ENCODE data around the gene EPHA3. TPM values are rescaled to one million over a fixed set of nuclear protein-coding genes. Genes with fewer than 3 reads are reported as not detected.

EPHA3 gene
- total RNA-seq, 1 experiment from 2014 or later: 21.5 TPM

DNA sequence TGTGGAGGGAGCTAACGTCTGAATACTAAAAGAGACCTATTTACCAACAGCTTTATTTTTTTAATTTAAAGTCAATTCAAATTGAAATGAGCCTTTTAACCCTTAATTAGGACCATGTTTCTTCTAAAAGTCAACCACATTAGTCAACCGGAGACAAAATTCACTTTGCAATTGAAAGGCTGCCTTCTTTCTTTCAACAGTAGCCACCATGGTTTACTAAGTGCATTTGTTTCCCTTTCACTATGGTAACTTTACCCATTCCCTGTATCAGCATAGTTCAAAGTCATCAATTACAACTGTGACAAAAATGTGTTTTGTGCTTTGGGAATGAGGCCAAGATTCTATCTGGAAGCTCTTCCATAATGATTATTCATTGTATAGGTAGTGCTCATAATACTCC is 225.4 kb downstream of the EPHA3 start:
- no peaks in the 10 kb centered on the region for H3K27me3 ChIP-seq (replicated peaks; ENCODE audit: insufficient read depth, low read depth, low read length, poor library complexity)
- CTCF ChIA-PET: no interaction called here
- no peak overlapping the region for H3K4me3 ChIP-seq (ENCODE audit: low read depth, low read length, poor library complexity, severe bottlenecking)
- H3K27ac ChIP-seq (ENCODE audit: low read depth, low read length, poor library complexity, severe bottlenecking): no peak overlapping the region
- BruUV-seq (replicated peaks): no TSS peak
- no peaks in the 10 kb centered on the region for H3K9me3 ChIP-seq (ENCODE audit: low read depth, low read length, poor library complexity, severe bottlenecking)
- peak; percentile 39 for DNase-seq (ENCODE audit: low spot score)
- peaks cover 19% of the 10 kb centered on the region for H3K4me1 ChIP-seq (ENCODE audit: insufficient read depth, low read length, poor library complexity, severe bottlenecking)
- POLR2A ChIA-PET (ENCODE audit: low non-redundant PET): interaction anchor here (0.6 kb wide), 1 partner anchor 28 kb away, joined by 3 read pairs; no protein-coding TSS in a partner anchor
- intact Hi-C loops (cut with micrococcal nuclease; ENCODE audit: unreplicated experiment): no loop called here
- TF ChIP-seq, protein P1, sequence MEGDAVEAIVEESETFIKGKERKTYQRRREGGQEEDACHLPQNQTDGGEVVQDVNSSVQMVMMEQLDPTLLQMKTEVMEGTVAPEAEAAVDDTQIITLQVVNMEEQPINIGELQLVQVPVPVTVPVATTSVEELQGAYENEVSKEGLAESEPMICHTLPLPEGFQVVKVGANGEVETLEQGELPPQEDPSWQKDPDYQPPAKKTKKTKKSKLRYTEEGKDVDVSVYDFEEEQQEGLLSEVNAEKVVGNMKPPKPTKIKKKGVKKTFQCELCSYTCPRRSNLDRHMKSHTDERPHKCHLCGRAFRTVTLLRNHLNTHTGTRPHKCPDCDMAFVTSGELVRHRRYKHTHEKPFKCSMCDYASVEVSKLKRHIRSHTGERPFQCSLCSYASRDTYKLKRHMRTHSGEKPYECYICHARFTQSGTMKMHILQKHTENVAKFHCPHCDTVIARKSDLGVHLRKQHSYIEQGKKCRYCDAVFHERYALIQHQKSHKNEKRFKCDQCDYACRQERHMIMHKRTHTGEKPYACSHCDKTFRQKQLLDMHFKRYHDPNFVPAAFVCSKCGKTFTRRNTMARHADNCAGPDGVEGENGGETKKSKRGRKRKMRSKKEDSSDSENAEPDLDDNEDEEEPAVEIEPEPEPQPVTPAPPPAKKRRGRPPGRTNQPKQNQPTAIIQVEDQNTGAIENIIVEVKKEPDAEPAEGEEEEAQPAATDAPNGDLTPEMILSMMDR (conservative IDR thresholded peaks at IDR 0.05; ENCODE audit: low read depth, low read length): no peak
- no peak for TF ChIP-seq EZH2 (IDR thresholded peaks at IDR 0.05; ENCODE audit: borderline replicate concordance, low read depth, low read length, poor library complexity, severe bottlenecking)
- no peaks in the 10 kb centered on the region for H3K36me3 ChIP-seq (ENCODE audit: insufficient read depth, low read length, poor library complexity, severe bottlenecking)

DNA sequence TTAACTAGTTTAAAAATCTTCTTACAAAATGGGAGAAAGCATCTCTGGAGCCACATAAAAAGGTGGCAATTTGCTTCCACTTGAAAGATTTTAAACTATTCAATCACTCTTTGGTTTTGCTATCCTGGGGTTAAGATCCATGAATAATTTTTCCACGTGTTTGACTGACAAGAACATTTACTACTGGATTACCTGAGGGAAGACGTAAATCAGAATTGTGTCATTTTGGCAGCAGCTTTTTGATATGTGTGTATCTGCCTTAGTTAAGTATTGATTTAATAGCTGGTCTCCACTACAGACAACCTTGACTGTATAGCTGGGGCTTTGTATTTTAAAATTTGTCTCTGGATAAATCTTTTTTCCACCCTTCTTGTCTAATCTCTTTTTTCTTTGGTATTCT is 228.3 kb downstream of the EPHA3 start:
- no peaks in the 10 kb centered on the region for H3K36me3 ChIP-seq (ENCODE audit: insufficient read depth, low read length, poor library complexity, severe bottlenecking)
- TF ChIP-seq, protein P1 (conservative IDR thresholded peaks at IDR 0.05; ENCODE audit: low read depth, low read length): no peak
- no peak for TF ChIP-seq EZH2 (IDR thresholded peaks at IDR 0.05; ENCODE audit: borderline replicate concordance, low read depth, low read length, poor library complexity, severe bottlenecking)
- no peaks in the 10 kb centered on the region for H3K27me3 ChIP-seq (replicated peaks; ENCODE audit: insufficient read depth, low read depth, low read length, poor library complexity)
- POLR2A ChIA-PET (ENCODE audit: low non-redundant PET): no interaction called here
- no peak overlapping the region for H3K27ac ChIP-seq (ENCODE audit: low read depth, low read length, poor library complexity, severe bottlenecking)
- BruUV-seq (replicated peaks): no TSS peak
- no peaks in the 10 kb centered on the region for H3K9me3 ChIP-seq (ENCODE audit: low read depth, low read length, poor library complexity, severe bottlenecking)
- peaks cover 19% of the 10 kb centered on the region for H3K4me1 ChIP-seq (ENCODE audit: insufficient read depth, low read length, poor library complexity, severe bottlenecking)
- CTCF ChIA-PET: no interaction called here
- intact Hi-C loops (cut with micrococcal nuclease; ENCODE audit: unreplicated experiment): no loop called here
- DNase-seq (ENCODE audit: low spot score): no peak
- no peak overlapping the region for H3K4me3 ChIP-seq (ENCODE audit: low read depth, low read length, poor library complexity, severe bottlenecking)

DNA sequence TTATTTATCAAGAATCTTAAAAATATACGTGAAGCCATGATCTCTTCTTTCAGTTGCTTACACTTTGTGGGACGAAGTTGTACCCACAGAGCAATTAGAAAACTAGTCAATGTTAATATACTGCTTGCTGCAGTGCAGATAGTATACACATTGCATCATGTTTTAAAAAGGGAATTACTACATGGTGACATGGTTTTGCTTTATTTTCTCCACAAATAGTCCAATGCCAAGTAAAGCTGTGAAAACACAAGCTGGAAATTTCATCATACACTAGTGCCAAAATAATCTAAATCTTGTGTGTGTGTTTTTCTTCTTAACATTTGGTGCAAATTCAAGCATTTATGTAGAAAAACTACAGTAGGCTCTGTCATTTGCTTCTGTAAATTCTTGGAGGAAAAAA is 233.0 kb downstream of the EPHA3 start:
- Histone ChIP-seq H3K9me3 (ENCODE audit: low read depth, low read length, poor library complexity, severe bottlenecking) (no peaks in the 10 kb centered on the region), H3K4me3 (ENCODE audit: low read depth, low read length, poor library complexity, severe bottlenecking) (no peak overlapping the region), H3K27me3 (replicated peaks; ENCODE audit: insufficient read depth, low read depth, low read length, poor library complexity) (no peaks in the 10 kb centered on the region), H3K36me3 (ENCODE audit: insufficient read depth, low read length, poor library complexity, severe bottlenecking) (no peaks in the 10 kb centered on the region), H3K4me1 (ENCODE audit: insufficient read depth, low read length, poor library complexity, severe bottlenecking) (no peaks in the 10 kb centered on the region), H3K27ac (ENCODE audit: low read depth, low read length, poor library complexity, severe bottlenecking) (no peak overlapping the region)
- POLR2A ChIA-PET (ENCODE audit: low non-redundant PET): no interaction called here
- CTCF ChIA-PET: no interaction called here
- no peak for DNase-seq (ENCODE audit: low spot score)
- TF ChIP-seq, protein P1 (conservative IDR thresholded peaks at IDR 0.05; ENCODE audit: low read depth, low read length): no peak
- TF ChIP-seq EZH2 (IDR thresholded peaks at IDR 0.05; ENCODE audit: borderline replicate concordance, low read depth, low read length, poor library complexity, severe bottlenecking): no peak
- BruUV-seq (replicated peaks): no TSS peak
- intact Hi-C loops (cut with micrococcal nuclease; ENCODE audit: unreplicated experiment): no loop called here

Data from A673 (cell line).